ENCODE measurements around the gene RNF138. TPM values are rescaled to one million over a fixed set of nuclear protein-coding genes. Genes with fewer than 3 reads are reported as not detected.

The RNF138 gene
- total and polyA plus RNA-seq, 2 experiments from 2014 or later, result 31.7 to 54.8 TPM

DNA sequence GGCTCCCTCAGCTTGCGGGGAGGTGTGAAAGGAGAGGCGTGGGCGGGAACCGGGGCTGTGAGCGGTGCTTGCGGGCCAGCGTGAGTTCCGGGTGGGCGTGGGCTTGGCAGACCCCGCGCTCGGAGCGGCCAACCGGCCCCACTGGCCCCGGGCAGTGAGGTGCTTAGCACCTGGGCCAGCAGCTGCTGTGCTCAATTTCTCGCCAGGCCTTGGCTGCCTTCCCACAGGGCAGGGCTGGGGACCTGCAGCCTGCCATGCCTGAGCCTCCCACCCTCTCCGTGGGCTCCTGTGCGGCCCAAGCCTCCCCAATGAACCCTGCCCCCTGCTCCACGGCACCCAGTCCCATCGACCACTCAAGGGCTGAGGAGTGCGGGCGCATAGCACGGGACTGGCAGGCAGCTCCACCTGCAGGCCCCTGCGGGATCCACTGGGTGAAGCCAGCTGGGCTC is 48.2 kb downstream of the RNF138 start:
- TF ChIP-seq, protein P1, sequence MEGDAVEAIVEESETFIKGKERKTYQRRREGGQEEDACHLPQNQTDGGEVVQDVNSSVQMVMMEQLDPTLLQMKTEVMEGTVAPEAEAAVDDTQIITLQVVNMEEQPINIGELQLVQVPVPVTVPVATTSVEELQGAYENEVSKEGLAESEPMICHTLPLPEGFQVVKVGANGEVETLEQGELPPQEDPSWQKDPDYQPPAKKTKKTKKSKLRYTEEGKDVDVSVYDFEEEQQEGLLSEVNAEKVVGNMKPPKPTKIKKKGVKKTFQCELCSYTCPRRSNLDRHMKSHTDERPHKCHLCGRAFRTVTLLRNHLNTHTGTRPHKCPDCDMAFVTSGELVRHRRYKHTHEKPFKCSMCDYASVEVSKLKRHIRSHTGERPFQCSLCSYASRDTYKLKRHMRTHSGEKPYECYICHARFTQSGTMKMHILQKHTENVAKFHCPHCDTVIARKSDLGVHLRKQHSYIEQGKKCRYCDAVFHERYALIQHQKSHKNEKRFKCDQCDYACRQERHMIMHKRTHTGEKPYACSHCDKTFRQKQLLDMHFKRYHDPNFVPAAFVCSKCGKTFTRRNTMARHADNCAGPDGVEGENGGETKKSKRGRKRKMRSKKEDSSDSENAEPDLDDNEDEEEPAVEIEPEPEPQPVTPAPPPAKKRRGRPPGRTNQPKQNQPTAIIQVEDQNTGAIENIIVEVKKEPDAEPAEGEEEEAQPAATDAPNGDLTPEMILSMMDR (IDR thresholded peaks at IDR 0.05; ENCODE audit: low read depth, low read length), result no peak
- Histone ChIP-seq H3K9me3 (ENCODE audit: low read depth) (no peaks in the 10 kb centered on the region), H3K27me3 (no peaks in the 10 kb centered on the region), H3K4me1 (ENCODE audit: low read depth) (no peaks in the 10 kb centered on the region), H3K27ac (no peak overlapping the region), H3K4me3 (no peak overlapping the region), H3K36me3 (no peaks in the 10 kb centered on the region)
- DNase-seq (ENCODE audit: low read depth in 1 of 2, low spot score in 1 of 2), result no peak

DNA sequence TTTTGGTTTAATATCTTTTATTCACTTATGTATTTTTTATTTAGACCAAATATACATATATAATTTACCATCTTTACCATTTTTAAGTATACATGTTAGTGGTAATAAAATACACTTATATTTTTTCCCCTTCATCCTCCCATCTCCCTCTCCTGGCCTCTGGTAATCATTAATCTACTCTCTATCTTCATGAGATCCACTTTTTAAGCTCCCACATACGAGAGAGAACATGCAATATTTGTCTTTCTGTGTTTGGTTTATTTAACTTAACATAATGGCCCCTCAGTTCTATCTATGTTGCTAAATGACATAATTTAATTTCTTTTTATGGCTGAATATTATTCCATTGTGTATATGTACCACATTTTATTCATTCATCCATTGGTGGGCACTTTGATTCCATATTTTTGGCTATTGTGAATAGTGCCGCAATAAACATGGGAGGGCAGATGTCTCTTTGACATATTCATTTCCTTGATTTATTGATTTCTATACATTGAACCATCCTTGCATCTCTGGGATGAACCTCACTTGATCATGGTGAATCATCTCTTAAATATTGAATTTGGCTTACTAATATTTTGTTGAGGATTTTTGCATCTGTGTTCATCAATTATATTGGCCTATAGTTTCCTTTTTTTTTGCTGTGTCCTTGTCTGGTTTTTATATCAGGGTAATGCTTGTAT is 56.7 kb downstream of the RNF138 start:
- H3K4me3 ChIP-seq, result no peak overlapping the region
- no peaks in the 10 kb centered on the region for H3K36me3 ChIP-seq
- H3K4me1 ChIP-seq (ENCODE audit: low read depth), result no peaks in the 10 kb centered on the region
- no peaks in the 10 kb centered on the region for H3K9me3 ChIP-seq (ENCODE audit: low read depth)
- DNase-seq (ENCODE audit: low read depth in 1 of 2, low spot score in 1 of 2), result no peak
- no peaks in the 10 kb centered on the region for H3K27me3 ChIP-seq
- no peak overlapping the region for H3K27ac ChIP-seq
- TF ChIP-seq, protein P1 (IDR thresholded peaks at IDR 0.05; ENCODE audit: low read depth, low read length), result no peak

DNA sequence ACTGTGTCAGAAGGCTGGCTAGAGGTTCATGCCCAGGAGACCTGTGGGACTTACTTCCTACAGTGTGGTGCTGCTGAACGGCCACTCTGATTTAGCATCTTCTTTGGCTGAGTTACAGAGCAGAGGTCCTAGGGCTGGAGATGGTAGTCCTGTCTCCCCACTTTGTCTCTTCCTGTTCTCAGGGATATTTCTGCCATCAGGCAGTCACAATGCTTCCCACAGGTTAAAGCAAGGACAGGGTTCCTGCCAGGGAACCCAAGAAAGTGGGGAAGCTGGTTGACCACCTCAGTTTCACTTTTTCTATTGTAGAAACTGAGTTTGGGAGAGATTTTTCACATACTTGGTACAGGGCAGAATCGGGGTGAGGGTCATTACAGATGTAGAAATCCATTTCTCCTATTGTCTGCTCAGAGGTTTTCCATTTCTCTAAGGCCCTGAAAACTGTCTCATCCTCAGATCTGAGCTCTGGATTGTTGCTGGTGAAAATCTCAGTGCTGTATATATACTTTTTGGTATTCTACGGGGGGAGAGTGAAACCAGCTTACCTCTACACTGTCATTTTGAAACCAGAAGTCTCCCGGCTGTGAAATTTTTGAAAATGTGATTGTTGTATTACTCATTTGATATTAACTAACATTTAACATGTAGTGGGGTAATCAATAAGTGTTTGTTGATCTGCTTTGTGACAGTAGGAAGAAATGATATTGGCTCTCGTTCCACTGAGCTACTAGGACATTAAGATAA is 61.2 kb downstream of the RNF138 start:
- DNase-seq (ENCODE audit: low read depth in 1 of 2, low spot score in 1 of 2), result no peak
- H3K4me1 ChIP-seq (ENCODE audit: low read depth), result no peaks in the 10 kb centered on the region
- TF ChIP-seq, protein P1 (IDR thresholded peaks at IDR 0.05; ENCODE audit: low read depth, low read length), result no peak
- H3K36me3 ChIP-seq, result no peaks in the 10 kb centered on the region
- no peaks in the 10 kb centered on the region for H3K9me3 ChIP-seq (ENCODE audit: low read depth)
- no peaks in the 10 kb centered on the region for H3K27me3 ChIP-seq
- no peak overlapping the region for H3K4me3 ChIP-seq
- H3K27ac ChIP-seq, result no peak overlapping the region

DNA sequence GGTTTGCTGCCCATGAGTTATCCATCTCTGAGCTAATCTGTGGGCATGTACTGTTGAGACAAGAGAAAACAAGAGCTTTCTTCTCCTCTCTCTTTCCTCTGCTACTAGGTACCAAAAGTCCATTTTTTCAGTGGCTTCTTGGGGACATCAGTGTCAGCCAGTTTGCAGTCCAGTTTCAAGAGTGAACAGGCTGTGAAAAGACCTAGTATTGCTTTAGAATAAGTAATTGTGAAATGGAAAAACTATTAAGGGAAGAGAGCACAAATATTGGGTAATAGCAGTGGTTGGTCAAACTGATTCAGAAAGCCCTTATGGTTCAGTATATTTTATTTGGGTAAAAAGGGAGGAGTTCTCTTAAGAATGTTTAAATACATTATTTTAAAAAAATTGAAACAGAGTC is 65.2 kb downstream of the RNF138 start:
- TF ChIP-seq, protein P1 (IDR thresholded peaks at IDR 0.05; ENCODE audit: low read depth, low read length), result no peak
- H3K27ac ChIP-seq, result no peak overlapping the region
- no peak for DNase-seq (ENCODE audit: low read depth in 1 of 2, low spot score in 1 of 2)
- H3K9me3 ChIP-seq (ENCODE audit: low read depth), result no peaks in the 10 kb centered on the region
- H3K36me3 ChIP-seq, result no peaks in the 10 kb centered on the region
- no peaks in the 10 kb centered on the region for H3K4me1 ChIP-seq (ENCODE audit: low read depth)
- H3K4me3 ChIP-seq, result no peak overlapping the region
- peaks cover 5% of the 10 kb centered on the region for H3K27me3 ChIP-seq

DNA sequence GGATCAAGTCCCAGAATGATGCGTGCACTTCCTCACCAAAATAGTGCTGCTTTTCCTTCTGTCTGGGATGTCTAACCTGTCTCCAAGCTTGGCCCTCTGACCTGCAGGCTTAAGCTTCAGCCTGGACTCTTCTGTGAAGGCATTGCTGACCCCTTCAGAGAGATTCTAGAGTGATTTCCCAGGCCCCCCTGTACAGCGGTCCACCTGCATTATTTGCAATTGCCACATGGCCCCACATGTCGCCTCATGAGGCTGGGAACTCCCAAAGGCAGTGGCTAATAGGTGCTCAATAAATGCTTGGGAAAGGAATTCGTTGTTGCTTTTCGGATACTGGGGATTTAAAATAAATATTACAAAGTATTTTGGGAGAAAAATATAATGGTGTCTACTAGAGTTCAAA is 65.9 kb downstream of the RNF138 start:
- TF ChIP-seq, protein P1 (IDR thresholded peaks at IDR 0.05; ENCODE audit: low read depth, low read length), result no peak
- no peaks in the 10 kb centered on the region for H3K4me1 ChIP-seq (ENCODE audit: low read depth)
- H3K27ac ChIP-seq, result no peak overlapping the region
- no peaks in the 10 kb centered on the region for H3K9me3 ChIP-seq (ENCODE audit: low read depth)
- H3K27me3 ChIP-seq, result peaks cover 5% of the 10 kb centered on the region
- DNase-seq (ENCODE audit: low read depth in 1 of 2, low spot score in 1 of 2), result no peak
- H3K4me3 ChIP-seq, result no peak overlapping the region
- no peaks in the 10 kb centered on the region for H3K36me3 ChIP-seq

All from cardiac muscle cell (in vitro differentiated cells and primary cell).